ENCODE results near the gene SCARB1.

The SCARB1 gene

DNA sequence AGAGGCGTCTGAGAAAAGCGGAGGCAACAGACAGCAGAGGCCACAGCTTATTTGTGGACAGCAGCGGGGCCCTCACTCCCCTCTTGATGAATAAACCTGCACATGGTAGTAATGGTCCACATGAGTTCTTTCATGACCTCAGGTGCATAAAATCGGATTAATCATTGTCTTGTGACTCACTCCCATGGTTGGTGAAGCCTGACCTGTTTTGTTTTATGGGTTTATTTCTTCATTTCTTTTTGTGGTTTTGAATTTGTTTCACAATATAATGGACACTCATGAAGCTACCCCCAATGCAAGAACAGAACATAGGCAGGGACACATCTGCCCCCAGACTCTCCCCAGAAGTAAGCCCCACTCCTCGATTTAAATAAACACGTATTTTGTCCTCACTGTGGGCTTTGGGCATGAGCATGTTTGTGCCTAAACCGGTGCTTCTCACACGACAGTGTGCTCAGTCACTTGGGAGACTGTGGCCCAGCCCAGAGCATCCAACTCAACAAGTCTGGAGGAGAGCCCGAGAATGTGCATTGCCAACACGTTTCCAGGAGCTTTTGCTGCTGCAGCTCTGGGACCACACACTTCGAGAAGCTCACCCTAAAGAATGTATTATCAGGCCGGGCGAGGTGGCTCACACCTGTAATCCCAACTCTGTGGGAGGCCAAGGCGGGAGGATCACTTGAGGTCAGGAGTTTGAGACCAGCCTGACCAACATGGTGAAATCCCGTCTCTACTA lies 116.1 kb downstream of the SCARB1 start:
- no peak overlapping the region for H3K4me3 ChIP-seq (ENCODE audit: low read depth in 1 of 2, low read length in 2 of 2)
- H3K9ac ChIP-seq (ENCODE audit: low read length) = peak overlapping the region; percentile 15
- no peaks in the 10 kb centered on the region for H3K9me3 ChIP-seq (ENCODE audit: low read length)
- peak overlapping the region; percentile 96 for H3K27ac ChIP-seq (ENCODE audit: low read depth, low read length)
- no peaks in the 10 kb centered on the region for H3K36me3 ChIP-seq (ENCODE audit: insufficient read depth, low read length)
- H3K27me3 ChIP-seq (ENCODE audit: control insufficient read depth in 1 of 2, insufficient read depth in 2 of 2, low read length in 2 of 2) = no peaks in the 10 kb centered on the region
- H3K4me1 ChIP-seq (ENCODE audit: insufficient read depth, low read length) = peaks cover 56% of the 10 kb centered on the region

DNA sequence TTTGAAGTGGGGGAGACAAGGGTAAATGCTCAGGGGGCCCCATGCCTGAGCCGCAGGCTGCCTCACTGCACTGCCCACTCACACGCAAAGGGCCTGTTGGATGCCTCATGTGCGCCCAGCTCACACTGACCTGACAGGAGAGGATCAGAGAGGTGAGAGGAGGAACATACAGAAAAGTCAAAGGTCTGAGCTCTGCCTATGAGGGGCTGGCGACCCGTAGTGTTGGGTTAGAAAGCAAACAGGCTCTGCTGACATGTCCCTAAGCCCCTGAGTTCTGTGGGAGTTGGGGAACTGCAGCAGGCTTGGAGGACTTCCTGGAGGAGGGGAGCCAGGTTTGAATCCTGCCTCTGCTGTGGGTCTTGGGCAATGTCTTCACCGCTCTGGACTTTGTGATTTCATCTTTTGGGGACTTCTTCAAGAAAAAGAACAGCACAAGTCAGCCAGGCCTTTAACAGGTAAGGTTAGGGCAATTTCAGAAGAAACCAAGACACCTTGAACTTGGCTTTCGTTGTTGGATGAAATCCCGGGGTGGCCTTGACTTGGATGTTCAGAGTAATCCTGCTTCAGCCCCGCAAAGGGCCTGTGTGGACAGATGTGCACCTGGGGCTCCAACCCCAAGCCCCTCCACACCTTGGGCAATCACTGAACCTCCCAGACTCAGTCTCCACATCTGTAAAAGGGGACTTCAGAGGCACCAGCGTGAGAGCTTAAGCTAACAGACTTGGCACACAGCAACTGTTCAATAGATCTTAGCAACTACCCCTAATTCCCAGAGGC lies 116.8 kb downstream of the SCARB1 start:
- Histone ChIP-seq H3K9ac (ENCODE audit: low read length) (peak overlapping the region; percentile 15), H3K9me3 (ENCODE audit: low read length) (no peaks in the 10 kb centered on the region), H3K4me1 (ENCODE audit: insufficient read depth, low read length) (peaks cover 58% of the 10 kb centered on the region), H3K27me3 (ENCODE audit: control insufficient read depth in 1 of 2, insufficient read depth in 2 of 2, low read length in 2 of 2) (no peaks in the 10 kb centered on the region), H3K27ac (ENCODE audit: low read depth, low read length) (peak overlapping the region; percentile 96), H3K4me3 (ENCODE audit: low read depth in 1 of 2, low read length in 2 of 2) (no peak overlapping the region), H3K36me3 (ENCODE audit: insufficient read depth, low read length) (no peaks in the 10 kb centered on the region)

DNA sequence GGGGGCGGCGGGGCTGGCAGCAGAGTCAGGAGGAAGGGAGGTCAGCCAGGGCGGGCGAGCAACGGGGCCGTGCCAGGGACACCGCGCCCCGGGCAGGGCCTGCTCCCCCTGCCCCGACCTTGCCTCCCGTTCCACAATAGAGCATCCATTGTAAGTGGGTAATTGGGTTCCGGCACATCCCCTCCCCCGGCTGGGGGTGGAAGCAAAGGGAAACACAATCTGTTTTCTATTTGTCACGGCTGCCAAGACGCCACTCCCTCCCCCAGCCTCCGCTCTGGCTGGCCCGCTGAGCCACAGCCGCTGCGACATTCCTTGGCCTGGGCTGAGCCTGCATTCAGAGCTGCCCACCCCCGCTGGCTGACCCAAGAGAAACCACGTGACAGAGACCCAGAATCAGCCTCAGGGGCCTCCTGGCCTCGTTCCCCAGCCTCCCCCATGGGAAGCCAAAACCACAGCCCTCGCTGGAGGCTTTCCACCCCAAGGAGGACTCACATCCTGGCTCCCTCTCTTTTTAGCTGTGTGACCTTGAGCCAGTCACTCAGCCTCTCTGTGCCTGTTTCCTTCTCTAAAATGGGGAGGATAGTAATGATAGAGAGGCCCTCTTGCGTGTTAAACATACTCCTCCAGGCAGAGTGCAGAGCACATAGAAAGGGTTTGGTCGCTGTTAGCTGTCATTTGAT lies 117.6 kb downstream of the SCARB1 start:
- no peak overlapping the region for H3K4me3 ChIP-seq (ENCODE audit: low read depth in 1 of 2, low read length in 2 of 2)
- peaks cover 60% of the 10 kb centered on the region for H3K4me1 ChIP-seq (ENCODE audit: insufficient read depth, low read length)
- H3K9ac ChIP-seq (ENCODE audit: low read length) = peak overlapping the region; percentile 10

DNA sequence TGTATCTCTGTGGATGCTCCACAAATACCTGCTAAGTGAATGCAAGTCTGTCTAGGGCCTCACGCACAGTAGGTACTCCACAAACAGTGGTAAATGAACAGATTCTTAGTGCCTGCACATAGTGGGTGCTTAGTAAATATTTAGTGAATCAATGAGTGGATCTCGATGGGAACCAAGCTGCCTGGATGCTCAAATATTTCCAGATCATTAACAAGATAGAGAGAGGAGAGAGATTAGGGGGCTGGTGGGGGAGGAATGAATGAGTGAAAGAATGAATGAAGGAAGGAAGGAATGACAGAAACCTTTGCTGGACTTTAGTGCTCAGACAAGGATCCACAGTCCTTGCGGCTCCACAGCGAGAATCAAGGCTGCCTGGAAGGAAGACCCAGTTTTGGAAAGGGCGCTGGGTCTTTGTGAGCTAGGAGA lies 118.2 kb downstream of the SCARB1 start:
- no peaks in the 10 kb centered on the region for H3K27me3 ChIP-seq (ENCODE audit: control insufficient read depth in 1 of 2, insufficient read depth in 2 of 2, low read length in 2 of 2)
- no peaks in the 10 kb centered on the region for H3K36me3 ChIP-seq (ENCODE audit: insufficient read depth, low read length)
- H3K27ac ChIP-seq (ENCODE audit: low read depth, low read length) = peak overlapping the region; percentile 89
- no peak overlapping the region for H3K4me3 ChIP-seq (ENCODE audit: low read depth in 1 of 2, low read length in 2 of 2)
- no peaks in the 10 kb centered on the region for H3K9me3 ChIP-seq (ENCODE audit: low read length)
- peak overlapping the region; percentile 10 for H3K9ac ChIP-seq (ENCODE audit: low read length)
- peaks cover 64% of the 10 kb centered on the region for H3K4me1 ChIP-seq (ENCODE audit: insufficient read depth, low read length)

More for the DNA sequence above, 117.6 kb downstream of the SCARB1 start:
- Histone ChIP-seq H3K27ac (ENCODE audit: low read depth, low read length) (peak overlapping the region; percentile 96), H3K27me3 (ENCODE audit: control insufficient read depth in 1 of 2, insufficient read depth in 2 of 2, low read length in 2 of 2) (no peaks in the 10 kb centered on the region), H3K36me3 (ENCODE audit: insufficient read depth, low read length) (no peaks in the 10 kb centered on the region), H3K9me3 (ENCODE audit: low read length) (no peaks in the 10 kb centered on the region)

DNA sequence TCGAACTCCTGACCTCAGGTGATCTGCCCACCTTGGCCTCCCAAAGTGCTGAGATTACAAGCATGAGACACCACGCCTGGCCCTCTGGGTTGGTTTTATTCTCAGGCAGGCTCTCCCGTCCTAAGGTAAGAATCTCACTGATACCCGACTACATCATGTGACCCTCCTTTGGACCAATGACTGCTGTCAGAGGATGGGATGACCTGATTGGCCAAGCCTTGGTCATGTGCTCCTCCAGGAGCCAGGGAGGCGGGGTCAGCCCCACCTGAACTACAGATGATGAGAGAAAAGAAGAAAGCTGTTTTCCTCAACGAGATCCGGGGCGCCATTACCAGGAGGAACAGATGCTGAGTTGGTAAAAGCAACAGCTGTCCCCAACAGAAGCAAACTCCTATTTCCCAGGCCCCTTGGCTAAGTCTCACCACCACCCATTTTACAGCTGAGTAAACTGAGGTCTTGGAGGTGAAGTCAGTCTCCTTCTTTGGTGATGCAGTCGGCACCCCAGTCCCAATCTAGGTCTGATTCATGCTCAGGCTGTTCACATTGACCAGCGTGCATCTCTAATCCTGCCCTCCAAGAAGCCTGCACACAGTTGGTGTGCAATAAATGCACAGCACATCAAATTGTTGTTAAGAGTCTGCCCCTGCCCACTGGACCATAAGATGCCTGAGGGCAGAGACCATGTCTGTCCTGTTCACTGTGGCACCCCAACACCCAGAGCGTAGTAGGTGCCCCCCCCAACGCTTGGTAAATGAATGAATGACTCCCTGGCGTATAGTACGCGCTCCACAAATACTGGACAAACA lies 118.8 kb downstream of the SCARB1 start:
- Histone ChIP-seq H3K9ac (ENCODE audit: low read length) (peak overlapping the region; percentile 10), H3K4me1 (ENCODE audit: insufficient read depth, low read length) (peaks cover 68% of the 10 kb centered on the region), H3K27ac (ENCODE audit: low read depth, low read length) (peak overlapping the region; percentile 89), H3K9me3 (ENCODE audit: low read length) (no peaks in the 10 kb centered on the region), H3K36me3 (ENCODE audit: insufficient read depth, low read length) (no peaks in the 10 kb centered on the region), H3K27me3 (ENCODE audit: control insufficient read depth in 1 of 2, insufficient read depth in 2 of 2, low read length in 2 of 2) (no peaks in the 10 kb centered on the region), H3K4me3 (ENCODE audit: low read depth in 1 of 2, low read length in 2 of 2) (peak overlapping the region; percentile 12 to 37)

DNA sequence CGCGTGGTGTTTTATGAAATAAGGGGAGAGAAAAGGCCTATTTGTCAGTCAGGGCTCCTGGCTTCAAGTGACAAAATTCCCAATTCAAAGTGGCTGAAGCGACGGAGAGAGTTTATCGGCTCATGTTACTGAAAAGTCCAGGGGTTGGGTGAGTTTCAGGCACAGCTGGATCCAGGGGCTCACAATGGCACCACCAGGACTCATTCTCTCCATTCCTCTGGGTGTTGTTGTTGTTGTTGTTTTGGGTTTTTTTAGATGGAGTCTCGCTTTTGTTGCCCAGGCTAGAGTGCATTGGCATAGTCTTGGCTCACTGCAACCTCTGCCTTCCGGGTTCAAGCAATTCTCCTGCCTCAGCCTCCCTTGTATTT lies 119.4 kb downstream of the SCARB1 start:
- H3K4me1 ChIP-seq (ENCODE audit: insufficient read depth, low read length) = peaks cover 68% of the 10 kb centered on the region
- H3K27ac ChIP-seq (ENCODE audit: low read depth, low read length) = peak overlapping the region; percentile 89

DNA sequence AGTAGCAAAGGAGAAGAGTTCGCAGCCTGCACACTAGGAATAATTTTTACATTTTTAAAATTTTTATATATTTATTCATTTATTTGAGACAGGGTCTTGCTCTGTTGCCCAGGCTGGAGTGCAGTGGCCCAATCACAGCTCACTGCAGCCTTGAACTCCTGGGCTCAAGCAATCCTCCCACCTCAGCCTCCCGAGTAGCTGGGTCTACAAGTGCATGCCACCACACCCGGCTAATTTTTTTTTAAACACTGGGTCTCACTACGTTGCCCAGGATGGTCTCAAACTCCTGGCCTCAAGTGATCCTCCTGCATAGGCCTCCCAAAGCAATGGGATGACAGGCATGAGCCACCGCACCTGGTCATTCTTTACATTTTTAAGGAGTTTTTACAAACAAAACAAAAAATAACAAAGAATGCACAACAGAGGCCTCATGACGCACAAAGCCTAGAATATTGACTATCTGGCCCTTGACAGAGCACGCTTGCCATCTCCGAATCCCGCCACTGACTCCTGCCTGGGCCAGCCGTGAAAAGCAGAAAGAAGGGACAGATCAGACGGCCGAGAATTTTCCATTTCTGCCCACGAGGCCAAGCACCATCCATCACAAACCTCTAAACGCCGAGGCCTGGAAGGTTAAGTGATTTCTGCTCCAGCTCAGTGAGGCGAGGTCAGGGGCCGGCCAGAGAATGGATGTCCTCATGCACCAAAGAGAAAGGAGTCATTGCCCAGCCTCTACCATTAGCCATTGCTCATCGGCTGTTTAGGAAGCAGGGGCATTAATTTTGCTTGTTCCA lies 120.0 kb downstream of the SCARB1 start:
- Histone ChIP-seq H3K4me3 (ENCODE audit: low read depth in 1 of 2, low read length in 2 of 2) (peak overlapping the region in 1 of 2 donors; percentile 37), H3K9ac (ENCODE audit: low read length) (no peak overlapping the region), H3K4me1 (ENCODE audit: insufficient read depth, low read length) (peaks cover 68% of the 10 kb centered on the region), H3K36me3 (ENCODE audit: insufficient read depth, low read length) (no peaks in the 10 kb centered on the region), H3K9me3 (ENCODE audit: low read length) (no peaks in the 10 kb centered on the region), H3K27me3 (ENCODE audit: control insufficient read depth in 1 of 2, insufficient read depth in 2 of 2, low read length in 2 of 2) (no peaks in the 10 kb centered on the region), H3K27ac (ENCODE audit: low read depth, low read length) (peak overlapping the region; percentile 89)

More for the DNA sequence above, 119.4 kb downstream of the SCARB1 start:
- Histone ChIP-seq H3K27me3 (ENCODE audit: control insufficient read depth in 1 of 2, insufficient read depth in 2 of 2, low read length in 2 of 2) (no peaks in the 10 kb centered on the region), H3K36me3 (ENCODE audit: insufficient read depth, low read length) (no peaks in the 10 kb centered on the region), H3K4me3 (ENCODE audit: low read depth in 1 of 2, low read length in 2 of 2) (peak overlapping the region; percentile 12 to 37), H3K9ac (ENCODE audit: low read length) (no peak overlapping the region), H3K9me3 (ENCODE audit: low read length) (no peaks in the 10 kb centered on the region)

DNA sequence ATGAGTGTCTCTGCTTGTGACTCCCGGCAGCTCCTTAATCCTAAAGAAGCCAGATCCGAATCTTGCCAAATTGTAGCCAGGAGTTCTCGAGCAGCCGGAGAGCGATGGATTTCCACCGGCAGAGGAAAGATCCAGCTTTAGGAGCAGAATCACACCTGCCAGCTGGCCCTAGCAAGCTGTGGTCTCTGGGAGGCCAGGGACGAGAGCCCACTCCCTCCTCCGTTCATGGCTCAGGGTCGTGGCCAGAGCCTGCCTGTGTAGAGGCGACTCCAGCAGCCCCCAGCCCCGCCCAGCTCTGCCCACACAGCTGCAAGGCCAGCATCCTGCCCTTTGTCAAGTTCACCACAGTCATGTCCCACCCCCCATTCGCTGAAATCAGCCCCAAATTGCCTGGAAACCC lies 121.0 kb downstream of the SCARB1 start:
- Histone ChIP-seq H3K27ac (ENCODE audit: low read depth, low read length) (peak overlapping the region; percentile 89), H3K9me3 (ENCODE audit: low read length) (no peaks in the 10 kb centered on the region), H3K27me3 (ENCODE audit: control insufficient read depth in 1 of 2, insufficient read depth in 2 of 2, low read length in 2 of 2) (no peaks in the 10 kb centered on the region), H3K4me3 (ENCODE audit: low read depth in 1 of 2, low read length in 2 of 2) (peak overlapping the region; percentile 17 to 54), H3K9ac (ENCODE audit: low read length) (peak overlapping the region; percentile 83), H3K4me1 (ENCODE audit: insufficient read depth, low read length) (peaks cover 66% of the 10 kb centered on the region), H3K36me3 (ENCODE audit: insufficient read depth, low read length) (no peaks in the 10 kb centered on the region)

DNA sequence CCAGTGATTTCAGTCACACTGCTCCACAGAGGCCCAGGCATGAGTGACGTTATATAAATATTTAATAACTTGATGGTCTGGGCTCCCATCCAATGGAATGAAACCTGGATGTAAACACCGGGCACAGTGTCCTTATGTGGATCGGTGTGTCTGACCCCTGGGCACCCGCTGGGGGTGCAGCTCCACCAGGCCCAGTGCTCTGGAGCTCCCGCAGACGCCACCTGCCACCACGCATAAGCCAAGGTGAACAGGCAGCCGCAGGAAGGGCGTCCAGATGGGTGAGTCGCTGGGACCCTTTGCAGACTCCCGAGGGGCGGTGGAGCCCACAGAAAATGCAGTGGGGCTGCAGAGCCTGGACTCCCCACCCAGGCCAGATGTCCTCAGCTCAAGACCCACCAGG lies 121.6 kb downstream of the SCARB1 start:
- H3K4me3 ChIP-seq (ENCODE audit: low read depth in 1 of 2, low read length in 2 of 2) = peak overlapping the region; percentile 17 to 54
- peak overlapping the region; percentile 89 for H3K27ac ChIP-seq (ENCODE audit: low read depth, low read length)

DNA sequence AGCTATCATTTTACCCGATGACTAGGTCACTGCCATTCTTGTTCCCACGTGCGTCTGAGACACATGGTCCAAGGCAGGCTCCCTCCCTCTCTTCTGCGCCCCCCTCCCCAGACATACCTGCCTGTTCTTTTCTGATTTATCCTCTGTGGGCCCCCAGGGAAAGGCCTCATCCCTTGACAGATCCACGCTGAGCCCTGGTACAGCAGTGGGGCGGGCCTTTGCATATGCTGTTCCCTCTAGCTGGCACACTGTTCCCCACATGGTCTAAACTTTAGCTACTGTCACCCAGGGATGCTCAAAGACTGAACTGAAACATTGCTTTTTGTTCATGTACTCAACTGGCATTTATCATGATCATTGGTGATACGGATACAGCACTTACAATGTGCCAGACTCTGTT lies 122.5 kb downstream of the SCARB1 start:
- no peak overlapping the region for H3K4me3 ChIP-seq (ENCODE audit: low read depth in 1 of 2, low read length in 2 of 2)
- no peak overlapping the region for H3K9ac ChIP-seq (ENCODE audit: low read length)
- H3K4me1 ChIP-seq (ENCODE audit: insufficient read depth, low read length) = peaks cover 51% of the 10 kb centered on the region
- no peaks in the 10 kb centered on the region for H3K36me3 ChIP-seq (ENCODE audit: insufficient read depth, low read length)
- H3K27ac ChIP-seq (ENCODE audit: low read depth, low read length) = peak overlapping the region; percentile 89
- no peaks in the 10 kb centered on the region for H3K27me3 ChIP-seq (ENCODE audit: control insufficient read depth in 1 of 2, insufficient read depth in 2 of 2, low read length in 2 of 2)
- no peaks in the 10 kb centered on the region for H3K9me3 ChIP-seq (ENCODE audit: low read length)

More for the DNA sequence above, 121.6 kb downstream of the SCARB1 start:
- Histone ChIP-seq H3K4me1 (ENCODE audit: insufficient read depth, low read length) (peaks cover 60% of the 10 kb centered on the region), H3K36me3 (ENCODE audit: insufficient read depth, low read length) (no peaks in the 10 kb centered on the region), H3K9me3 (ENCODE audit: low read length) (no peaks in the 10 kb centered on the region), H3K27me3 (ENCODE audit: control insufficient read depth in 1 of 2, insufficient read depth in 2 of 2, low read length in 2 of 2) (no peaks in the 10 kb centered on the region), H3K9ac (ENCODE audit: low read length) (peak overlapping the region; percentile 83)

Data from muscle layer of colon (tissue), 2 donors.